HepG2 (cell line): ENCODE measurements around the gene AHSG. TPM values are rescaled to one million over a fixed set of nuclear protein-coding genes. Genes with fewer than 3 reads are reported as not detected.

ENCODE experiments used
- CAMTA2 ChIP-seq: sonication (generic); formaldehyde crosslinking; IDR thresholded peaks from 2 replicates; pipeline ENCODE4 v1.4.0; 2020; ENCODE audit warnings: mild to moderate bottlenecking, missing genetic modification reagents, borderline replicate concordance
- FOXO4 ChIP-seq: sonication (generic); formaldehyde crosslinking; conservative IDR thresholded peaks from 2 replicates; pipeline ENCODE4 v1.8.1; 2023; ENCODE audit warnings: missing genetic modification reagents
- HDAC2 ChIP-seq: sonication (generic); formaldehyde crosslinking; IDR thresholded peaks from 2 replicates; pipeline ENCODE4 v1.4.0; 2020; ENCODE audit warnings: missing genetic modification reagents
- IRF1 ChIP-seq: sonication (generic); formaldehyde crosslinking; IDR thresholded peaks from 2 replicates; pipeline ENCODE4 v1.4.0; 2020; ENCODE audit warnings: low read depth, mild to moderate bottlenecking, missing genetic modification reagents
- RFX5 ChIP-seq: IDR thresholded peaks from 2 replicates; pipeline ENCODE4 v1.6.1; 2011; ENCODE audit warnings: low read depth, low read length, improper control_type of control experiment
- TBX2 ChIP-seq: sonication (generic); formaldehyde crosslinking; IDR thresholded peaks from 2 replicates; pipeline ENCODE4 v1.5.0; 2020; ENCODE audit warnings: missing genetic modification reagents, mild to moderate bottlenecking, borderline replicate concordance
- TOE1 ChIP-seq: sonication (generic); formaldehyde crosslinking; IDR thresholded peaks from 2 replicates; pipeline ENCODE4 v1.4.0; 2020; ENCODE audit warnings: mild to moderate bottlenecking, missing genetic modification reagents
- ZBED4 ChIP-seq: sonication (generic); formaldehyde crosslinking; IDR thresholded peaks from 2 replicates; pipeline ENCODE4 v1.4.0; 2020; ENCODE audit warnings: missing genetic modification reagents, borderline replicate concordance
- ZBTB7A ChIP-seq: sonication (generic); formaldehyde crosslinking; IDR thresholded peaks from 2 replicates; pipeline ENCODE4 v1.8.0; 2022; ENCODE audit warnings: mild to moderate bottlenecking, missing genetic modification reagents
- ZFP91 ChIP-seq: sonication (generic); formaldehyde crosslinking; IDR thresholded peaks from 2 replicates; pipeline ENCODE4 v1.9.0; 2022; ENCODE audit warnings: missing genetic modification reagents, mild to moderate bottlenecking, borderline replicate concordance
- ZNF460 ChIP-seq: sonication (generic); formaldehyde crosslinking; IDR thresholded peaks from 2 replicates; pipeline ENCODE4 v1.5.1; 2020; ENCODE audit warnings: missing genetic modification reagents, mild to moderate bottlenecking, borderline replicate concordance
- ZNF749 ChIP-seq: sonication (generic); formaldehyde crosslinking; IDR thresholded peaks from 2 replicates; pipeline ENCODE4 v1.8.0; 2022; ENCODE audit warnings: mild to moderate bottlenecking, missing genetic modification reagents, moderate library complexity, borderline replicate concordance
- ZNF766 ChIP-seq: sonication (generic); formaldehyde crosslinking; IDR thresholded peaks from 2 replicates; pipeline ENCODE4 v1.5.0; 2020; ENCODE audit warnings: missing genetic modification reagents, borderline replicate concordance
- ZNF770 ChIP-seq: sonication (generic); formaldehyde crosslinking; IDR thresholded peaks from 2 replicates; pipeline ENCODE4 v1.5.0; 2020; ENCODE audit warnings: mild to moderate bottlenecking, missing genetic modification reagents
- ZNF879 ChIP-seq: sonication (generic); formaldehyde crosslinking; IDR thresholded peaks from 2 replicates; pipeline ENCODE4 v1.8.1; 2023; ENCODE audit warnings: missing genetic modification reagents
- ZSCAN25 ChIP-seq: sonication (generic); formaldehyde crosslinking; IDR thresholded peaks from 2 replicates; pipeline ENCODE4 v1.8.0; 2022; ENCODE audit warnings: mild to moderate bottlenecking, missing genetic modification reagents
- polyA plus RNA-seq, 8 experiments: library from polyadenylated mRNA; depleted of rRNA in 3 of 8; stranded (reverse) in 7 of 8; unstranded in 1 of 8; fragments of >200 nt; fragmentation: Illumina TruSeq in 4 of 8; extraction: Trizol in 4 of 8; gene quantifications; 2 replicates each; pipeline versions ENCODE4 v1.2.1 to v1.2.3, GENCODE V29; 2011 to 2016; ENCODE audit warnings: low read depth in 4 of 8, missing spikeins in 1 of 8, mixed read lengths in 1 of 8; ENCODE audit not compliant: insufficient read depth in 1 of 8
- total RNA-seq, 5 experiments: library from RNA; depleted of rRNA; stranded (reverse); fragments of >200 nt; fragmentation: Illumina TruSeq; extraction: Trizol; gene quantifications; 2 replicates each; pipeline ENCODE4 v1.2.3, GENCODE V29; 2016; ENCODE audit warnings: low read depth in 1 of 5

The AHSG gene
- total and polyA plus RNA-seq, 2 of the 13 experiments (the other 11 are each of a cell fraction or from before 2014, with no cell fraction given) = 2,043 to 19,152 TPM

GRCh38 chr3:186630950-186631641 lies 18.2 kb downstream of the AHSG start (continued):
- peak; percentile 21; the same call in 1 of the 2 replicates for TF ChIP-seq ZFP91 (CRISPR knock-in tag)
- no peak for TF ChIP-seq RFX5
- peak; percentile 77; the same call in 1 of the 2 replicates for TF ChIP-seq ZSCAN25
- peak; percentile 75; the same call in 1 of the 2 replicates for TF ChIP-seq TBX2 (CRISPR knock-in tag)
- no peak for TF ChIP-seq ZNF749 (CRISPR knock-in tag)
- TF ChIP-seq TOE1 (CRISPR knock-in tag) = 0 out of 2 replicates have a peak, but pooled peaks have one; percentile 44
- no peak for TF ChIP-seq IRF1
- TF ChIP-seq HDAC2 = peak; percentile 85
- TF ChIP-seq ZBTB7A (CRISPR knock-in tag) = peak; percentile 91
- TF ChIP-seq FOXO4 = no peak
- no peak for TF ChIP-seq ZNF460 (CRISPR knock-in tag)
- TF ChIP-seq ZNF879 = no peak
- 0 out of 2 replicates have a peak, but pooled peaks have one; percentile 24 for TF ChIP-seq ZBED4 (CRISPR knock-in tag)
- peak; percentile 68; the same call in 1 of the 2 replicates for TF ChIP-seq ZNF766 (CRISPR knock-in tag)
- peak; percentile 40; the same call in 1 of the 2 replicates for TF ChIP-seq ZNF770 (CRISPR knock-in tag)
- TF ChIP-seq CAMTA2 (CRISPR knock-in tag) = no peak
